Left renal pelvis (tissue), 4 donors: ENCODE measurements around the gene TOMM7. TPM values are rescaled to one million over a fixed set of nuclear protein-coding genes. Genes with fewer than 3 reads are reported as not detected.
"Not testable (repeated sequence)": the region's sequence is repeated elsewhere in the genome, so short reads cannot be mapped to it uniquely, and the experiment has no call there.

Experiments used
- DNase-seq, 4 donors: peaks; one replicate each; pipeline ENCODE4 v3.0.0-alpha.2; 2013; ENCODE audit warnings: low read depth in 4 of 4, low spot score in 3 of 4
- polyA plus RNA-seq, 4 donors: library from polyadenylated mRNA; unstranded; fragments of 120-200 nt; gene quantifications; one replicate each; pipeline ENCODE4 v1.2.1, GENCODE V29; 2013; ENCODE audit not compliant: insufficient read length in 4 of 4

The TOMM7 gene
- polyA plus RNA-seq, 4 donors, result 350 to 436 (median 401) TPM

DNA sequence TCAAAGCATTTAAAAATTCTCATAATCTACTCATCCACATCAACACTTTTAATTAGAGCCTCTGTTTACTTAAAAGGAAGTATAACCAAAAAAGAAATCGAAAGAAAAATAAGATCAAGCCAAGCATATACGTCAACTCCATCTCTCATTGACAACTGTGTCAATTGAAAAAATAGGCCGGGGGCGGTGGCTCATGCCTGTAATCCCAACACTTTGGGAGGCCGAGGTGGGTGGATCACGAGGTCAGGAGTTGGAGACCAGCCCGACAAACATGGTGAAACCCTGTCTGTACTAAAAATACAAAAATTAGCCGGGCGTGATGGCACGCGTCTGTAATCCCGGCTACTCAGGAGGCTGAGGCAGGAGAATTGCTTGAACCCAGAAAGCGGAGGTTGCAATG lies 32.0 kb downstream of the TOMM7 start:
- not testable (repeated sequence) for DNase-seq

- DNase-seq, result no peak
Observed at GRCh38 chr7:22787951-22788350, 34.7 kb downstream of the TOMM7 start.

- no peak for DNase-seq
Observed at GRCh38 chr7:22786290-22786932, 36.2 kb downstream of the TOMM7 start.

DNA sequence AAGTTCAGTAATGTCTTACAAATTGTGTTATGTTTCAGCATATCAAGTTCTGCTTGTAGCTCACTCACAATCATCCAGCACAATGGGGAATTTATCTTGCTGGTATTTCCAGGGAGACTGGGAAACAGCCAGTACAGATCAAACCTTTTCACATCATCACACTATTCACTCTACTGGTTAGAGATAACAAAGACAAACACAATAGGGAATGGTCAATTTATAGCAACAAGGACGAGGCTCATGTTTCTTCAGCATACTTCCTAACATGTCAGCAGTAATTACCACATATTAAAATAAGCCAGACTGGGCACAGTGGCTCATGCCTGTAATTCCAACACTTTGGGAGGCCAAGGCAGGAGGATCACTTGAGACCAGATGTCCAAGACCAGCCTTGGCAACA lies 38.3 kb downstream of the TOMM7 start:
- no peak for DNase-seq

GRCh38 chr7:22783421-22783820 lies 39.2 kb downstream of the TOMM7 start:
- no peak for DNase-seq

GRCh38 chr7:22782616-22783232 lies 39.9 kb downstream of the TOMM7 start:
- DNase-seq, result peak in 1 of 4 donors; percentile 6

- DNase-seq, result no peak
Observed at GRCh38 chr7:22781230-22781711, 41.4 kb downstream of the TOMM7 start.

- not testable (repeated sequence) for DNase-seq
Observed at GRCh38 chr7:22779730-22780323, 42.8 kb downstream of the TOMM7 start.

GRCh38 chr7:22776964-22777363 lies 45.7 kb downstream of the TOMM7 start:
- DNase-seq, result no peak

GRCh38 chr7:22772885-22773284 lies 49.8 kb downstream of the TOMM7 start:
- DNase-seq, result no peak

DNA sequence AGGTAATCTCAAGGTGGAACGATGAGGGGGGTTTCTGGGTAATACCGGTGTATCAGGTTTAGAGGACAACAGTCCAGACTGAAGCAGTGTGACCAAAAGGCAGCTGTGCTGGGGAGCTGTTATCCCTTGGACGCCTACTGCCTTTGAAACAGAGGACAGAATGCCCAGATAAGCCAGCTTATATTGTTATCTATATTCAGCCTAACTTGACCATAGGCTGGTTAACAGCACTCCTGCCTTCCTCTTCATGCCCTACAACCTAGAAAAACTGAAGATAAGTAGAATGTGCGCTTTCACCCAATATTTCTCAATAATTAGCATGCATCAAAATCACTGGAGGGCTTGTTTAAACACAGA lies 50.8 kb downstream of the TOMM7 start:
- DNase-seq, result no peak

- DNase-seq, result no peak
Observed at GRCh38 chr7:22771194-22771871, 51.3 kb downstream of the TOMM7 start.

DNA sequence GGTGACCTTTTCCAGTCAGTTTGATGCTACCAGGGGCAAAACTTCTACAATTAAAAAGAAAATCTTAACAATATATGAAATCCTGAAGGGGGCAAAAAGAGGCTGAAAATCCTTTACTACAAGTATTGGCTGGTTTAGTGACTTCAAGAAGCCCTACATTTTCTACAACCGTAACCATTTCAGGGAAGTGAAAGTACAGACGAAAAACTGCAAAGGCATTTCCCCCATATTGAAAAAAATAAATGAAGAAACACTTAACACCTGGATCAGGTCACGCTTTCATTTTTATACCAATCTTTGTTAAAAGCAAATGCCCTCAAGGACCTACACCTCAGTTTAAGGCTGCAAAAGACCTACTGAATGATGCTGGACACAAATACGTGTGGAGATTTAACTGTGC lies 57.0 kb downstream of the TOMM7 start:
- DNase-seq, result no peak

Other genes with a start within 250 kb of the TOMM7 start
- 1 to 10 TPM in 1 of 4 donors, not detected in 3; 4.9 TPM for gene IL6, start 95.6 kb downstream of the TOMM7 start, polyA plus RNA-seq
- 10 to 100 TPM; 19.1 to 32.3 (median 26.4) TPM for gene HYCC1, start 191.3 kb upstream of the TOMM7 start, polyA plus RNA-seq